ENCODE data around the gene SMIM30.
A peak's percentile ranks its signal among the peaks of the same experiment; 100 is the strongest.
"Not testable (repeated sequence)": the region's sequence is repeated elsewhere in the genome, so short reads cannot be mapped to it uniquely, and the experiment has no call there.

Gene SMIM30, protein sequence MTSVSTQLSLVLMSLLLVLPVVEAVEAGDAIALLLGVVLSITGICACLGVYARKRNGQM

DNA sequence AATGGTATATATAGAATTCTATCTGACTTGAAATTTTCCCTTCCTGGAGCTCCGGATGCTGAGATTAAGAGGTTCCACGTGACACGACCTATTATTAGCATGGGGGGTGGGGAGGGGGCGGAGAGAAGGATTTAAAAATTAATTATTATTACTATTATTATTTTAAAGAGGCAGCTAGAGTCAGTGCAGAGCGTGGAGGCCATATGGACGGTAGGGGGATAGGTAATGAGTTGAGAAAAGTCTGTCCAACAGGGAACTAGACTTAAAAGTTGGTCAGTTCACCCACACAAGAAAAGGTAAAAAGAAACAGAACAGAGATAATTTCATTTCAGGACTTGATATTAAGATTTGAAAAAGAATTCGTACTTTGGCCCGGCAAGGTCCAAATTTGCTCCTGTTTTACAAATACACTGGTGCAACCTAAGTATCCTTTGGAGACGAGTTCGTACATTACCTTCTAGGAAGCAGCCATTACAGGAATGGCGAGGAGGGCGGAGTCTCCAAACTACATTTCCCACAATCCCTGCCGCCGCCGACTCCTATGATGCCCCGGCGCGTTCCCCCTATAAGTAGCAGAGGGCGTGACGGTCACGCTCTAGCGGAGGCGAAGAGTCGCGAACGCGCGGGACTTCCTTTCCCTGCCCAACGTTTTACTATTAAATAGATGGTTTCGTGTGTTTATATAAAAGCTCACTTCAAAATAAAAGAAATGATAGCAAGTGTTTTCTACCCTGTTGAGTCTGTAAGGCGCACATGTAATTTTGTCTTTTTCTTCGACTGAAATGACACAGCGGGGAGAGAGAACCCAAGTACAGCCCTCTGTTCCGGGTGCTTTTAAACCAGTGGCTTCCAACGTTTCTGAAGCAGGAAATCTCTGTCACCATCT lies at the start of gene SMIM30:
Gene SMIM30 (minus strand): TSS at position 481 of the 886 bp plus-strand sequence. CDS start 976 bp downstream, outside the sequence.
- DNase-seq, result peak; percentile 95

DNA sequence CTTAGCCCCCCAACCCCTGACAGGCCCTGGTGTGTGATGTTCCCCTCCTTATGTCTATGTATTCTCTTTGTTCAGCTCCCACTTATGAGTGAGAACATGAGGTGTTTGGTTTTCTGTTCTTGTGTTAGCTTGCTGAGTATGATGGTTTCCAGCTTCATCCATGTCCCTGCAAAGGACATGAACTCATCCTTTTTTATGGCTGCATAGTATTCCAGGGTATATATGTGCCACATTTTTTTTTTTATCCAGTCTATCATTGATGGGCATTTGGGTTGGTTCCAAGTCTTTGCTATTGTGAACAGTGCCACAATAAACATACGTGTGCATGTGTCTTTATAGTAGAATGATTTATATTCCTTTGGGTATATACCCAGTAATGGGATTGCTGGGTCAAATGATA lies 47.8 kb upstream of the SMIM30 start:
- not testable (repeated sequence) for DNase-seq

DNA sequence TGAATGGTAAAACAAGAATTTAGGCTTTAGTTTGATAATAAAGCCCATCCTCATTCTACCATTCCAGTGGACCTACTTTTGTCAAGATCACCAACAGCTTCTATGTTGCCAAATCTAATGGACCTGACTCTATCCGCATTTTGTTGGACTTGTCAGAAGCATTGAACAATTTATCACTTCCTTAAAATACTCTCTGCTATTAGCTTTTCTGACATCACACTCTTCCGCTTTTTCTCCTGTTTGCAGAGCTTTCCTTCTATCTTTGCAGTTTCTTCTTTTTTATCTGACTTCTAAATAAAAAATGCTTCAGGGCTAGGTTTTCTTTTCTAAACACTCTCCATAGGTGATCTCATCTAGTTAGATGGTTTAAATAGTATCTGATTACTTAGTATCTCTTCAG lies 42.7 kb upstream of the SMIM30 start:
- no peak for DNase-seq

DNA sequence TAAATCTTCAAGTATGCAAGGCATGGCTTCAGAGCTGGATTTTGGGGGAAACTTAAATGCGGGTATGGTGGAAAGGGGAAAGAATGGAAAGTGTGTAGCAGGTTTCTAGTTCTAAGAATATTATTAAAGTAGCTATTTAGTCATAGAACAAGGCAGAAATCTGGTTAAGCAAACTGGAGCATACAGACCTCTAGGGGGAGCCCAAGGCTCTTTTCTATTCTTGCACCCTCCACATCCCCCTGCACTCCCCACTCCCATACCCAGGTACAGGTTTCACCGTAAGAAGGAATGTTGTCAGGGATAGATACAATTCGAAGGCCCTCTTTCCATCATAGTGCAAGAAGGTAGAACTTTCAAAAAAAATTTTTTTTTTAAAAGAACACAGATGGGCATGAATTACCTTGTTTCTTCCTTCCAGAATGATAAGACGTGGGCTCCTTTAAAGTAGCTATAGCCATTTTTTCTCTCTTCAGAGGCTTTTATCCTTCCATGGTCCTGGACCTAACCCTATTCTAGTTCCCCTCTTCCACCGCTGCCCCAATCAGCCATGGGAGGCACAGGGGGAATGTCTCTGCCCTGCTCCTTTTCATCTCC lies 41.5 kb upstream of the SMIM30 start:
- peak; percentile 56 for DNase-seq

DNA sequence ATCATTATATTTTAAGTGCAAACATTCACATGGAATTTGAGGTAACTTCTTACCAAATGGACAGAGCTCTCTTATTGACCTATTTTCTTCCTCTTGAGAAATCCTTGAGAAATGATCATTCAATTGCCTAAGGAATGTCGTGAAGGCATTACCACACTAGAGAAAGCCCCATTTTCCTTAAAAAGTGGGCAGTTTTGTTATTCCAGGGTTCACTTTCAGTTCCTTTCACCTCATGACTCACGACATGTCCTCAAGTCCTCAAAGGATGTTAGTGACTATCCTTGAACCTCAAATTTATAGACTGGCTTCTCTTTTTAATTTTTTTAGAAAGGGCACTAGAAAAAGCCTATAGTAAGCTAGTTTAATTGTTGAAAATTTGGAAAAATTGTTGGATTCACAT lies 40.4 kb upstream of the SMIM30 start:
- no peak for DNase-seq

DNA sequence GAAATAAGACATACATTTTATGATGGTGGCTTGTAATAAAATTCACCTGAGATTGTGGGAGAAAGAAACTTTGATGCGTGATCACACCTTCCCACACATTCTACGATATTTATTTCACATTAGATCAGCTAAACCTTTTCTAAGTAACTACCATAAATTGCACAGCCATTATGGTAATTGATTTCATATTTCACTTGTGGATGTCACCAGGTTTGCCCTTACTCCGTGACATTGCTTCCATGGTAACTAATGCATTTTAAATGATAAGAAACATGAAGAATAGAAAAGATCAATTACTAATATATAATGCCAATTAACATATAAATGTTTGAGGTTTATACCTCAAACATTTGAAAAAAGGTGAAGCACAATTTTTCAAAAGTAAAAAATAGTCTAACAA lies 35.8 kb upstream of the SMIM30 start:
- no peak for DNase-seq

DNA sequence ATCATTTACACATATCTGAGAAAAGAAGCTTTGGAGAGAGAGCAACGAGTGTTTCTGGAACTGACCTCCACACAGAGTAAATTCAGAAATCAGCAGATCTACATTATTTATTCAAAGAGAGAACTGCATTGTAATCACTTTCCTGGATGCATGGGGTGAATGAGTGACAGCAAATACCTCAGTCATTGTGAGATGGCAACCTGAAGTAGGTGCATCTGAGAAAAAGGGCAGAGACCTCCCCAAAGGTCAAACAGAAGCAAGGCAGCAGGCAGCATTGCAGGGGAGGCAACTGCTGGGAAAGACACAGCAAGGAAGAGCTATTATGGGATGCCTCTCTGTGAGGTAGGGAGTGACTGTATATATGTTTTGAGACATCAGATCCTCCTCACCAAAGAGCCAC lies 26.5 kb upstream of the SMIM30 start:
- peak; percentile 64 for DNase-seq

DNA sequence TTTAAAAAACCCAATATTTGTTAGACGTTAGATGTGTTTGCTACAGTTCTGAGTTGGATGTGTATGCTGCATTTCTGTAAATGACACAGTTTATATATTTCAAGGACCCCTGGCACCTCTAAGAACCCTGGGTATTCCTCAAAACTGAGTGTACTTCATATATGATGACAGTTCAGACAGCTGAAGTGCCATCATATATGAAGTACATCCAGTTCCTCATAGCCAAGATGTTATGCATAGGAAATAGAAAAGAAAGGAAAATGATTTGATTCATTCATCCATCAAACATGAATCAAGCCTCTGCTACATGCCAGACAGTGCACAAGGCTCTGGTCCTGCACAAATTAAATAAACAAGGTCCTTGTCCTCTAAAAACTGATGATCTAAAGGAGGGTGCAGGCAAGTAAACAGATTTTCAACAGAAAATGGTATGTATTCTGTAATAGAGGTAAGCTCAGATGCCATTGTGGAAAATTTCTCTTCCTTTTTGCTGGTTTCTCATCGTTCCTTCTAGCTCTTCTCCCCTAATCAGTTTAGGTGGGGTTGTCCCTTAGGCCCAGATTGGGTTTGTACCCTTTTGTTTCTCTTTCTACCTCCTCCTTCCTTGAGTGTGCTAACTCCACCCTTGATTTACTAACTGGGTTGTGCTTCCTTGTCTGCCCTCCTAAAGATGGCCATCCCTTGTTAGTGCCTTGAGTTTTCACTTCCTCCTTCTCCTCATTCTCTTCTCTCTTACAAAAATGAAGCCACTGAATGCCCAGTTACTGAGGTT lies 25.3 kb upstream of the SMIM30 start:
- peak; percentile 63 for DNase-seq

DNA sequence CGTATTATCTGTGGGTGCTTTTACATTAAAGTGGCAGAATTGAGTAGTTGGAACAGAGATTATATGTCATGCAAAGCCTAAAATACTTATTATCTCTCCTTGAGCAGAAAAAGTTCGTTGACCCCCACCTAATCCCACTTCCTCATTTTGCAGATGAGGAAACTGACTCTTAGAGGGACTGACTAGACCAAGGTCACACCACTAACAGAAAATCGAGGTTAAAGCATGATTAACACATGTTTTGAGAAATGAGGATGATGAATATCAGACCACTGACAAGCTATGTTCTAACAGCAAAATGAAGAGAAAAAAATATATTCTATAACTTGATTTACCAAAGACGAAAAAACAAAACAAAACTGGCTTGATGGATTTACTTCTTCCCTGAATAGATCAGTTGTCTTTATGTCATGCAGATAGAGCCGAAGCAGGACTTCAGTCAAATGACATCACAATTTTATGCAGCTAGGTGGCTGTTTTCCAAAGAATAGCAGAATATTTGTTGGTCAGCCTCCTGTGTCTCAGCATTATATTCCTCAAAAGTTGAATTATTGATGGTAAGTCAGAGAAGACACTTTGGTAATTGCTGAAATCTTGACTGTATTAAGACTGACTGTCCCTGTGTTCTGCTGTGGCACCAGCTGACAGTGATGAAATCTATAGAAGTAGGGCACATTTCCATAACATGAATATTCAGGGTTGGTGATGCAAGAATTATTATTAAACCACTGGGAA lies 24.2 kb upstream of the SMIM30 start:
- peak; percentile 64 for DNase-seq

DNA sequence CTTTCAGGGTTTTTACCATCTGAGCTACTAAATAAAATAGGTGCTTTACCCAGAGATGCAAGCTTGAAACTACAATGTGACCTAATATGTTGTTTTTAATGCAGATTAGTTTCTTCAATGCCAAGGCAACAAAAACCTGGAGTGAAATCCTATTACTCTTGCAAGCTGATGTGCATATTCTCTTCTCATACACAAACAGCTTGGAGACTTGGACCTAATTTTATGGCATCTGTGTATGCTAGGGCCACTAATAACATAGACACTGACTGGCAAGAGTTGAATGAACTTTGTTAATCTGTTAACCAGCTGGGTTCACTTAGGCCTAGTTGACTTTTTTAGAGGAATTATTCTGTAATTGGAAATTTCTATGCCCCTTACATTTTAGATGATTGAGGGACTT lies 23.4 kb upstream of the SMIM30 start:
- no peak for DNase-seq

DNA sequence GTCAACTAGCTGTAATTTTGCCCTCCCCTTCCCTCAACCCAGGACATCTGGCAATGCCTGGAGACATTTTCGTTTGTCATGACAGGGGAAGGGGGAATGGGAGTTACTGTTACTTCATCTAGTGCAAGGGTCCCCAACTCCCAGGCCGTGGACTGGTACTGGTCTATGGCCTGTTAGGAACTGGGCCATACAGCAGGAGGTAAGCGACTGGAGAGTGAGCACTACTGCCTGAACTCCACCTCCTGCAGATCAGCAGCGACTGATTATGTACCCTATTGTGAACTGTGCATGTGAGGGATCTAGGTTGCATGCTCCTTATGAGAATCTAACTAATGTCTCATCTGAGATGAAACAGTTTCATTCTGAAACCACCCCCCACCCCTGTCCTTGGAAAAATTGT lies 22.6 kb upstream of the SMIM30 start:
- DNase-seq, result no peak

DNA sequence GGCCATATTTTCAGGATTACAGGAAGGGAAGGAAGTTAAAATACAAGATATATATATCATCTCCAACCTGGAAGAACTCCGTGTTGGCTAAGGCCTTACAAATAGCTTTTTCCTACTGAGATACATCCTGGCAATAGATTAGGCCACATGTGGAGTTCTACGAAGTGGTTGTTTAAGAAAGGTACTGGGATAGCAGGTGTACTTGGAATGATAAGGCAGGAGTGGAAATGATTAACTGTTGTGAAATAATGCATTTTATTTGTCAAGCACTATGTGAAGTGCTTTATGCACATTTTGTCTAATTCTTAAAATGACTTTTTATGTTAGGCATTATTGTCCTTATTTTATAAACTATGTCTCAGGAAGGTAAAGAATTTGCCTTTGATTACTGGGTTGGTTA lies 18.9 kb upstream of the SMIM30 start:
- no peak for DNase-seq

DNA sequence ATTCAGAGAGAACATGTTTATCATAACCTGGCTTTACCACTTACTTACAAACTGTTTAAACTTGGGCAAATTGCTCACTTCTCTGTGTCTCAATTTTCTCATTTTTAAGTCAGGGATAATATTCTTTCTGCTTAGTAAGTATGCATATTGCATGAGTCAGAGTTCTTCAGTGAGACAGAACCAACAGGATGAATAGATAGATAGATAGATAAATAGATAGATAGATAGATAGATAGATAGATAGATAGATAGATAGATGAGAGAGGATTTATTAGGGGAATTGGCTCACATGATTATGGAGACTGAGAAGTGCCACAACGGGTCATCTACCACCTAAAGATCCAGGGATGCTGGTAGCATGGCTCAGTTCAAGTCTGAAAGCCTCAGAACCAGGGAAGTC lies 15.7 kb upstream of the SMIM30 start:
- DNase-seq, result no peak

DNA sequence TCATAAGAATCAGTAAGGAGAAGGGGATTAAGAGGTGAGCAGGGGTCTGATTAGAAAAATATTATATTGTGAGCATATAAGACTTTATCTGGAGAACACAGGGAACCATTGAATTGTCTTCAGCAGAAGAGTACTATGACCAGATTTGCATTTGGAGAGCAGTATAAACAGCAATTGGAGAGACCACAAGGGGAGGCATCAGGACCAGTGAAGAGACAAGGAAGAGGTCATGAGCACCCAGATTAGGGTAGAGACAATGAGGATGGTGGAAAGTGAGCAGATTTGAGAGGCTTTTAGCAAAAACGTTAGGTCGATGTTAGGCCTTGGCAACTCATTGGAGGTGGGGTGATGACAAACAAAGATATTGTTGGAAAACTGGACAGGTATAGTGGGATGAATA lies 13.0 kb upstream of the SMIM30 start:
- no peak for DNase-seq

DNA sequence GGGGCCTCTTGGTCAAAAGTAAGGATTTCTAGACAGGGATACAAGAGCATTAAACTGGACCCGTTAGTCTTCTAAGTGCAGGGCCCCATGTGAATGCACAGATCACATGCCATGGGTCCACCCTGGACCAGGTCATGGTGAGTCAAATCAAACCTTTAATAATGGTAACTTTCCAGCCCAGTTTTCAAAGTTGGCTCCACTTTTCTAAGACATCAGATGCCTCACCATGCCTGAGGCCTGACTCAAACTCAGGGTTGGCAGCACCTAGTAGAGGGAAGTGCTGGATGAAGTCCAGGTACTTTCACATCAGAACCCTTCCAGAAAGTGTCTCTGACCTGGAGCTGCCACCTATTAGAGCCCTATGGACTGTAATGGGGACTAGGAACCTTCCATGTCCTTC lies 9.7 kb upstream of the SMIM30 start:
- DNase-seq, result no peak

DNA sequence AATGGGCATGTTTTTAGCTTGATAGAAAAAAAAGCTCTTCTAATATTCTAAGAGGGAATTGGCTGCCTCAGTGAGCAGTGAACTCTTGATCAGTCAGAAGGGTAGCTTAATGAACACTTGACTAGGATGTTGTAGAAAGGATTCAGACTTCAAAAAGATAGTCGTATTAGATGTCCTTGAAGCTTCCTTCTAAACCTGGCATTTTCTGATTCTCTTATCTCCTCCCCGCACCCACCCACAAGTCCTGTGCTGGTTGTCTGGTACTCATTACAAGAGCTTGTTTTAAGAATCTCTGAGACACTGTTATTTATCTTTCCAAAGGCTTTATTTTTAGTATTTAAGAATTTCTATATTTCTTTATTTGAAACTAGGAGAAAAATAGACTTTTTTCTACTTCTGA lies 7.4 kb upstream of the SMIM30 start:
- no peak for DNase-seq

DNA sequence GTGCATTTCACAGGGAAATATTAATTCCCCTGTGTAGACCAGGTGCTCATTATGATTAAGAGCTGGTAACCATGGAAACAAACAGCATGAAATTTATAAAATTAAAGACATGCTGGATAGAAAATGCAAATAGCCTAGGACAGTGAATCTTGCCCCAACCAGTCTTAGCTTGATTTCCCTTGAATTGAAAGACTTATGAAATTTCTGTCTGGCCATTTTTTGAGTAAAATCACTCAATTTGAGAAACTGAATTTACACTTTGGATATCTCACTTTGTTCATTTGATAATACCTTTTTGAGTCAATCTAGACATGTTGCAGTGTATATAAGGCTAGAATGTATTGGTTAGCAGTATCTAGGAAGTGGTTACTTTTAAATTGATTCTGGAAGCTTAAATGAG lies 4.4 kb upstream of the SMIM30 start:
- DNase-seq, result no peak

DNA sequence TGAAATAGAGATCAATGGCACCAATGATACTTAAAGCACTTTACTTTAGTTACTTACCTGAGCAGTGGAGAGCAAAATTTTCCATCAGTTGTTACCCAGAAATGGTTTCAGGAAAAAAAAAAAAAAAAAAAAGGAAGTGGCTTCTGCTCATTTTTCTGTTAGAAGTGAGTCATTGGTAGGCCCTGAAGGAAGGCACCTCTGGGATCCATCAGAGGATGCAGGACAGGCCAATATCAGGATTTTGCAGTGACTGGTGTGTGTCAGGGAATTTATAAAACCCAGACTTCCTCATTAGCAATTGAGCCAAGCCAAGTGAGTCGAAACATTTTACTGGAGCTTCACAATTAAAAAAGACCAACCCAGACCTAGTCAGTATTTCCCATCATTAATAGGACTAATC lies 2.3 kb upstream of the SMIM30 start:
- no peak for DNase-seq

DNA sequence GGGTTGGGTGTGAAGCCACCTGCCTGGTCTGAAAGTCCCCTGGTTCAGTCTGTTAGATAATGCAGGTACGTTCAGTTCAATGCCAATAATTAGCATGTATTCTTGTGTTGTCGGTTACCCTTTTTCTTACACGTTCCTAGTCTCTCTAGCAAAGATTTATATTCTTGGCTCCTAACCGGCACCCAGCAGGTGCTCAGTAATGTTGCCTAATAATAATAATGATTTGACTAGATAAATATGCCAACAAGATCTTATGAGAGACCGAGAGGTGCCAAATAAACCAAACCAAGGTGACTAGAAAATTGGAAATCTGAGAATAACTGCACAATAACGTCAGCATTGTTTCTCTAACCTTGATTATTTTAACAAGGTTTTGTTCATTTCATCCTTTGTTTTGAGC lies 1.1 kb upstream of the SMIM30 start:
- DNase-seq, result no peak

DNA sequence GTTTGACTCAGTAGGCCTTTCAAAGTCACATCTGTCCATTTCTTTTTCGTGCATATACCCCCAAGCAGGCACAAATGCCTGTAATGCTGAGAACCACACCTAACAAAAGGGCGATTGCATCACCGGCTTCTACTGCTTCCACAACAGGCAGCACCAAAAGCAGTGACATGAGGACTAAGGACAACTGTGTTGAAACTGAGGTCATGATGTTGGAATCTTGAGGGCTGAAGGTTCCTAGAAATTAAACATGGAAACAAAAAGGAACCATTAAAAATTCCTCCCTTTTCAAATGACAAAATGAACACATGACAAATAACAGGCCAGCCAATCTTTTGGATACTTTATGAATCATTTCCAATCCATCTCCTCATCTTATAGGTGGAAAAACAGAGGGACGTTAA lies 980 bp downstream of the SMIM30 start:
- DNase-seq, result not testable (repeated sequence)

DNA sequence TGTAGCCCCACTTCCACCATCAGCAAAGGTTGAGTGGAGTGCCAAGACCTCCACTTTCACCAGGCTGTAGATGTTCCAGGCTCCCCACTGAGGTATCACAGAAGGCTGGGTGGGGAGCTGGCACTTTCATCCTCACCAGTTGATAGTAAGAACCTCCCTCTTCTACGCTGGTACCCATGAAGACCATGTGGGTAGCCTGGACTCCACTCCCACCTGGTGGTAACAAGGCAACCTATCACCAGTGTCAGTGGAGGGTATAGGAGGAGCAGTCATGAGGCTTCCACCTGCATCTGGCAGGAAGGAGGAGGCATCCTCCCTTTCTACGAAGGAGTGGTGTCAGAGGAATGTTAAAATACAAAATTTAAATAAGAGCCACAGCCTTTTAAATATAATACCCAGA lies 4.4 kb downstream of the SMIM30 start:
- DNase-seq, result peak; percentile 20

DNA sequence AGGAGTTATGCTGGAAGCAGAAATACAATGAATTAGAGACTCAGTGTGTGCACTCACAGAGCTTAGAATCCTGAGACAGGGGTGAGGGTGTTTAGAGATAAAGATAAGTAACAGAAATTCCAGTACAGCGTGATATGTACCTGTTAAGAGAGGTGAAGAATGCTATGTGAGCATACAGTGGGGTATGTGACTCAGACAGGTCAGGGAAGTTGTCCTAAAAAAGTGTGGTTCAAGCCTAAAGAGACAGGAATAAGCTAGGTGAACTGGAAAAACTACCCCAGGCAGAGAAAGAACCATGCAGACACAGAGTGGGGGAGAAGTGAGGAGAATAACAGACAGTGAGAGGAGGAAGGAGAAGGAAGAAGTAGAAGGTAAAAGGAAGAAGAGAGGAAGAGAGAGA lies 8.6 kb downstream of the SMIM30 start:
- DNase-seq, result no peak

DNA sequence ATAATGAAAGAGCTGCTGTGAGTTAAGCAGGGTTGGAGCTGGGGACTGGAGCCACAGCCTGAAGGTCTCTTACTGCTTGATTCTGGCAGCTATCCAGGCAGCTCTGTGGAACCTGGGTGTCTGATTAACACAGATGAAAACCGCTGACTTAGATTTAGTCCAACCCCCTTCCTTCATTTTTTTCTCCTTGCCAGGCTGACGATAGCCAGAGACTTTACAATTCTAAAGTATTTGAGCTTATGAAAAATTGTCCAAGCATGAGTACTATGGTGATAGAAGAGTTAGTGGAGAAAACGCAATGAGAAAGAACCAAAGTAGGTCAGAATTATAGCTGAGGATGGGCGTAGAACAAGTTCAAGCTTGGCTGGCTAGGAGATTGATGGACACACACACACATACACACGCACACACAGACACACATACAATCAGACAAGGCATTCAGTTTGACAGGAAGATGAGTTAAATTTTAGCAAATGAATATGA lies 18.2 kb downstream of the SMIM30 start:
- DNase-seq, result peak; percentile 91

Data from RPMI8226 (cell line).